ENCODE results near the gene SFXN4.

- TF ChIP-seq REST (IDR thresholded peaks at IDR 0.05; ENCODE audit: insufficient read depth in 1 of 2, low read depth in 2 of 2, low read length in 1 of 2) (no peak), CTCF (IDR thresholded peaks at IDR 0.05) (no peak)
These were observed 16.4 kb downstream of the SFXN4 start for GRCh38 chr10:119149157-119149556.

All from Panc1 (cell line).